H9 (cell line): ENCODE results near the gene RPL28. TPM values are rescaled to one million over a fixed set of nuclear protein-coding genes. Genes with fewer than 3 reads are reported as not detected.
"Not testable (repeated sequence)": the region's sequence is repeated elsewhere in the genome, so short reads cannot be mapped to it uniquely, and the experiment has no call there.

Experiments used
- DNase-seq: peaks from one replicate; pipeline ENCODE4 v3.0.0-alpha.2; 2017
- H2AFZ ChIP-seq: one replicate; pipeline ENCODE4 v1.6.1; 2013; ENCODE audit warnings: mild to moderate bottlenecking, low read length, control low read depth, moderate library complexity
- H2AK5ac ChIP-seq: 2 replicates; pipeline ENCODE4 v1.6.1; 2013; ENCODE audit warnings: low read length, control low read depth, mixed read lengths; ENCODE audit not compliant: insufficient read length
- H2BK120ac ChIP-seq: one replicate; pipeline ENCODE4 v1.6.1; 2013; ENCODE audit warnings: low read depth, mild to moderate bottlenecking, low read length, control low read depth, inconsistent platforms; ENCODE audit not compliant: poor library complexity, severe bottlenecking
- H2BK12ac ChIP-seq: 2 replicates; pipeline ENCODE4 v1.6.1; 2013; ENCODE audit warnings: low read length, control low read depth, mixed read lengths, low read depth; ENCODE audit not compliant: insufficient read length
- H2BK15ac ChIP-seq: 2 replicates; pipeline ENCODE4 v1.6.1; 2013; ENCODE audit warnings: low read depth, low read length, control low read depth
- H2BK20ac ChIP-seq: one replicate; pipeline ENCODE4 v1.6.1; 2013; ENCODE audit warnings: low read depth, mild to moderate bottlenecking, low read length, control low read depth, inconsistent platforms; ENCODE audit not compliant: poor library complexity, severe bottlenecking
- H2BK5ac ChIP-seq: 2 replicates; pipeline ENCODE4 v1.6.1; 2013; ENCODE audit warnings: low read length, control low read depth, mixed read lengths; ENCODE audit not compliant: insufficient read length
- H3K14ac ChIP-seq: 2 replicates; pipeline ENCODE4 v1.6.1; 2013; ENCODE audit warnings: low read length, control low read depth; ENCODE audit not compliant: insufficient read depth
- H3K18ac ChIP-seq: 2 replicates; pipeline ENCODE4 v1.6.1; 2013; ENCODE audit warnings: low read depth, mild to moderate bottlenecking, mixed read lengths, low read length, control low read depth; ENCODE audit not compliant: insufficient read length
- H3K23ac ChIP-seq: 2 replicates; pipeline ENCODE4 v1.6.1; 2013; ENCODE audit warnings: low read length, control low read depth, mixed read lengths, low read depth; ENCODE audit not compliant: insufficient read length
- H3K23me2 ChIP-seq: 2 replicates; pipeline ENCODE4 v1.6.1; 2013; ENCODE audit warnings: low read depth, mild to moderate bottlenecking, mixed read lengths, low read length, control low read depth; ENCODE audit not compliant: insufficient read length, poor library complexity, severe bottlenecking
- H3K27ac ChIP-seq: 2 replicates; pipeline ENCODE4 v1.5.1; 2013; ENCODE audit warnings: low read length, control low read depth, mixed read lengths, low read depth; ENCODE audit not compliant: insufficient read length
- H3K27me3 ChIP-seq: 2 replicates; pipeline ENCODE4 v1.6.1; 2013; ENCODE audit warnings: low read length, control low read depth, inconsistent platforms; ENCODE audit not compliant: insufficient read depth
- H3K4ac ChIP-seq: 2 replicates; pipeline ENCODE4 v1.6.1; 2013; ENCODE audit warnings: low read depth, mild to moderate bottlenecking, control low read depth, inconsistent platforms, low read length, moderate library complexity
- H3K4me1 ChIP-seq: 2 replicates; pipeline ENCODE4 v1.6.1; 2013; ENCODE audit warnings: low read length, control low read depth, inconsistent platforms; ENCODE audit not compliant: insufficient read depth
- H3K4me2 ChIP-seq: 2 replicates; pipeline ENCODE4 v1.6.1; 2013; ENCODE audit warnings: low read length, control low read depth, mixed read lengths; ENCODE audit not compliant: insufficient read length, insufficient read depth
- H3K56ac ChIP-seq: 2 replicates; pipeline ENCODE4 v1.6.1; 2013; ENCODE audit warnings: low read depth, mild to moderate bottlenecking, mixed read lengths, low read length, control low read depth; ENCODE audit not compliant: insufficient read length
- H3K79me1 ChIP-seq: 2 replicates; pipeline ENCODE4 v1.6.1; 2013; ENCODE audit warnings: low read depth, mild to moderate bottlenecking, moderate library complexity, low read length, control low read depth, inconsistent platforms; ENCODE audit not compliant: insufficient read depth, poor library complexity, severe bottlenecking
- H3K79me2 ChIP-seq: 2 replicates; pipeline ENCODE4 v1.6.1; 2013; ENCODE audit warnings: low read length, control low read depth, inconsistent platforms; ENCODE audit not compliant: insufficient read depth
- H3K9ac ChIP-seq: 2 replicates; pipeline ENCODE4 v1.6.1; 2013; ENCODE audit warnings: low read length, control low read depth, mixed read lengths; ENCODE audit not compliant: insufficient read length; ENCODE audit errors: extremely low read depth
- H3K9me3 ChIP-seq: one replicate; pipeline ENCODE4 v1.6.1; 2013; ENCODE audit warnings: low read depth, low read length, inconsistent platforms; ENCODE audit not compliant: control insufficient read depth
- H3T11ph ChIP-seq: one replicate; pipeline ENCODE4 v1.6.1; 2013; ENCODE audit warnings: mild to moderate bottlenecking, low read length, control low read depth, inconsistent platforms
- H4K20me1 ChIP-seq: one replicate; pipeline ENCODE4 v1.6.1; 2013; ENCODE audit not compliant: control insufficient read depth, insufficient read length, insufficient read depth
- H4K5ac ChIP-seq: 2 replicates; pipeline ENCODE4 v1.6.1; 2013; ENCODE audit warnings: low read depth, mild to moderate bottlenecking, mixed read lengths, low read length, control low read depth; ENCODE audit not compliant: insufficient read length
- H4K8ac ChIP-seq: replicated peaks from 2 replicates; pipeline ENCODE4 v1.6.1; 2013; ENCODE audit warnings: low read length, control low read depth, mixed read lengths, low read depth; ENCODE audit not compliant: insufficient read length
- H4K91ac ChIP-seq: 2 replicates; pipeline ENCODE4 v1.6.1; 2013; ENCODE audit warnings: low read depth, mild to moderate bottlenecking, moderate library complexity, mixed read lengths, low read length, control low read depth; ENCODE audit not compliant: insufficient read length
- H3K27ac Mint-ChIP-seq, 3 experiments: 2 replicates in 2 of 3; 3 replicates in 1 of 3; pipeline ENCODE4 v1.8.0; 2020 to 2021; ENCODE audit warnings: mixed read lengths in 3 of 3, mild to moderate bottlenecking in 1 of 3, moderate library complexity in 1 of 3
- H3K27me3 Mint-ChIP-seq: 2 replicates; pipeline ENCODE4 v1.8.0; 2021; ENCODE audit warnings: low read depth, mild to moderate bottlenecking, moderate library complexity, mixed read lengths
- H3K36me3 Mint-ChIP-seq, 3 experiments: 2 replicates in 2 of 3; 3 replicates in 1 of 3; pipeline ENCODE4 v1.8.0; 2020 to 2021; ENCODE audit warnings: low read depth in 3 of 3, mixed read lengths in 3 of 3; ENCODE audit not compliant: insufficient read depth in 1 of 3
- H3K4me1 Mint-ChIP-seq, 2 experiments: 2 replicates each; pipeline ENCODE4 v1.8.0; 2020; ENCODE audit warnings: mixed read lengths in 2 of 2
- H3K4me3 Mint-ChIP-seq, 2 experiments: 2 replicates in 1 of 2; 3 replicates in 1 of 2; pipeline ENCODE4 v1.8.0; 2020 to 2021; ENCODE audit warnings: mild to moderate bottlenecking in 2 of 2, mixed read lengths in 2 of 2, moderate library complexity in 1 of 2
- H3K9me3 Mint-ChIP-seq, 2 experiments: 2 replicates in 1 of 2; 3 replicates in 1 of 2; pipeline ENCODE4 v1.8.0; 2020; ENCODE audit warnings: mild to moderate bottlenecking in 2 of 2, mixed read lengths in 2 of 2, moderate library complexity in 1 of 2
- CTCF ChIP-seq: fragments of 200-600 bp; sonication (generic); conservative IDR thresholded peaks from 3 replicates; pipeline ENCODE4 v1.8.0; 2021; ENCODE audit warnings: antibody characterized with exemption, mild to moderate bottlenecking
- WGBS: extraction: QIAGEN DNeasy Blood & Tissue Kit; methylation state at CpG from one replicate; pipeline ENCODE4 v1.1.7; 2013; ENCODE audit warnings: missing lambda C conversion rate, low lambda C conversion rate, mixed read lengths; ENCODE audit not compliant: insufficient read length; ENCODE audit errors: extremely low coverage; 5-methylcytosine and 5-hydroxymethylcytosine counted together
- total RNA-seq: library from RNA; stranded (reverse); gene quantifications from 2 replicates; pipeline ENCODE4 v1.2.1, GENCODE V29; 2021

The RPL28 gene
- total RNA-seq, 1 experiment from 2014 or later, result 2,076 TPM

GRCh38 chr19:55408533-55408872 lies 22.8 kb downstream of the RPL28 start:
- peaks cover 18 to 27% of the 10 kb centered on the region in 2 experiments for H3K4me1 Mint-ChIP-seq
- H3K14ac ChIP-seq, result peak overlapping the region; percentile 83; the same call in 1 of the 2 replicates
- peak overlapping the region; percentile 96 for H4K5ac ChIP-seq
- H3K23ac ChIP-seq, result no peak overlapping the region
- H4K8ac ChIP-seq, result no peak overlapping the region
- H3K79me2 ChIP-seq, result peaks cover 14% of the 10 kb centered on the region; the same call in 1 of the 2 replicates
- no peak for TF ChIP-seq CTCF
- WGBS, result no CpG with 5 or more reads among the region's 9 CpGs
- H2AK5ac ChIP-seq, result peak overlapping the region; percentile 26
- H3K23me2 ChIP-seq, result peaks cover 6% of the 10 kb centered on the region
- H3K27me3 Mint-ChIP-seq, result peaks cover 26% of the 10 kb centered on the region
- H3K18ac ChIP-seq, result peak overlapping the region; percentile 94
- peak overlapping the region; percentile 10 for H3K4me2 ChIP-seq
- H3K4me1 ChIP-seq, result no peaks in the 10 kb centered on the region; the same call in 1 of the 2 replicates
- H3K79me1 ChIP-seq, result peaks cover 7% of the 10 kb centered on the region
- no peaks in the 10 kb centered on the region for H3K9me3 ChIP-seq
- H3K27ac Mint-ChIP-seq, result peak overlapping the region; percentile 95 to 99 (median 97)
- H3K9me3 Mint-ChIP-seq, result peaks cover 20 to 21% of the 10 kb centered on the region in 2 experiments
- peak overlapping the region; percentile 65 for H2BK12ac ChIP-seq
- H3K27ac ChIP-seq, result peak overlapping the region; percentile 66
- no peak overlapping the region for H3K56ac ChIP-seq
- DNase-seq, result no peak
- H3K36me3 Mint-ChIP-seq, result peaks cover 33 to 39% (median 38%) of the 10 kb centered on the region in 3 experiments
- H2BK15ac ChIP-seq, result no peak overlapping the region
- H2AFZ ChIP-seq, result no peak overlapping the region
- peak overlapping the region; percentile 88 to 90 for H3K4me3 Mint-ChIP-seq
- H2BK20ac ChIP-seq, result no peak overlapping the region
- peak overlapping the region; percentile 27 for H2BK5ac ChIP-seq
- peak overlapping the region; percentile 54; the same call in 1 of the 2 replicates for H3K4ac ChIP-seq
- H3T11ph ChIP-seq, result peak overlapping the region; percentile 77
- H4K20me1 ChIP-seq, result no peaks in the 10 kb centered on the region
- no peak overlapping the region for H2BK120ac ChIP-seq
- no peak overlapping the region for H3K9ac ChIP-seq
- peak overlapping the region; percentile 87 for H4K91ac ChIP-seq
- H3K27me3 ChIP-seq, result no peaks in the 10 kb centered on the region

- no CpG with 5 or more reads among the region's 8 CpGs for WGBS
- H4K20me1 ChIP-seq, H2BK5ac ChIP-seq, H3K79me1 ChIP-seq, H3K14ac ChIP-seq, DNase-seq, H2BK120ac ChIP-seq, H3K27ac ChIP-seq, H2AK5ac ChIP-seq, H3K27ac Mint-ChIP-seq, H2BK15ac ChIP-seq, H3T11ph ChIP-seq, H2BK20ac ChIP-seq, H3K18ac ChIP-seq, H3K9ac ChIP-seq, H3K9me3 ChIP-seq, H3K23me2 ChIP-seq, H3K4ac ChIP-seq, H3K27me3 ChIP-seq, H3K4me2 ChIP-seq, H3K56ac ChIP-seq, H4K5ac ChIP-seq, H4K8ac ChIP-seq, H3K23ac ChIP-seq, H2AFZ ChIP-seq, H2BK12ac ChIP-seq, H3K4me1 ChIP-seq: not testable (repeated sequence)
- Histone ChIP-seq H3K79me2 (peaks cover 14% of the 10 kb centered on the region; the same call in 1 of the 2 replicates), H4K91ac (peak overlapping the region; percentile 87)
- Mint-ChIP-seq H3K36me3 (peaks cover 28 to 33% (median 31%) of the 10 kb centered on the region in 3 experiments), H3K27me3 (peaks cover 29% of the 10 kb centered on the region), H3K4me3 (peak overlapping the region in 1 of 2 experiments; percentile 50; a peak in 2 of 5 replicates), H3K4me1 (peaks cover 18 to 23% of the 10 kb centered on the region in 2 experiments), H3K9me3 (peaks cover 20 to 21% of the 10 kb centered on the region in 2 experiments)
Observed at GRCh38 chr19:55409179-55409578, 23.4 kb downstream of the RPL28 start.
